Fibroblast of mammary gland (primary cell): ENCODE measurements around the gene MUC5AC.

Source experiments
- DNase-seq: peaks from one replicate; pipeline ENCODE4 v3.0.0-alpha.2; 2010; ENCODE audit warnings: low read depth
- H3K4me3 ChIP-seq: 2 replicates; pipeline ENCODE4 v1.5.1; 2011; ENCODE audit warnings: low read depth, mild to moderate bottlenecking, low read length, moderate library complexity; ENCODE audit not compliant: control insufficient read depth
- CTCF ChIP-seq: conservative IDR thresholded peaks from 2 replicates; pipeline ENCODE4 v1.5.1; 2011; ENCODE audit warnings: low read depth, low read length, inconsistent platforms; ENCODE audit not compliant: control insufficient read depth, insufficient read depth

The MUC5AC gene

DNA sequence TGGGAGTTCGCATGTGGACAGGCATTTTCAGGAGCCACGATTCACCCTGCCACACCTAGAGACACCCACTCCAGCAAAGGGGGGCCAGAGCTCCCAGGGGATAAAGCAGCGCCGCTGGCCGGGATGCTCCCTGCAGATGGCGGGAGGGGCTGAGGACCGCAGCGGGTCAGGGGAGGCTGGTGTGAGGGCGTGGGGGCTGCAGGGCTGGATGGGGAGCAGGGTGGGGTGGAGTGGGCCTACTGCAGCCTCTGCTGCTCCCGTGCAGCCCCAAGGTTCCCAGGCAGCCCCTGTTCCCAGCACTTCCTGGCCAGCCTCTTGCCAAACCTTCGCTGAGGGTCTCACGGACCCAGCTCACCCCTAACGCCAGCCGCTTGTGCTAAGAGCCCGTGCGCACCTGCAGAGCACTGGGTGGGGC, 78.2 kb downstream of the MUC5AC start:
- TF ChIP-seq CTCF: no peak
- H3K4me3 ChIP-seq: no peak overlapping the region

DNA sequence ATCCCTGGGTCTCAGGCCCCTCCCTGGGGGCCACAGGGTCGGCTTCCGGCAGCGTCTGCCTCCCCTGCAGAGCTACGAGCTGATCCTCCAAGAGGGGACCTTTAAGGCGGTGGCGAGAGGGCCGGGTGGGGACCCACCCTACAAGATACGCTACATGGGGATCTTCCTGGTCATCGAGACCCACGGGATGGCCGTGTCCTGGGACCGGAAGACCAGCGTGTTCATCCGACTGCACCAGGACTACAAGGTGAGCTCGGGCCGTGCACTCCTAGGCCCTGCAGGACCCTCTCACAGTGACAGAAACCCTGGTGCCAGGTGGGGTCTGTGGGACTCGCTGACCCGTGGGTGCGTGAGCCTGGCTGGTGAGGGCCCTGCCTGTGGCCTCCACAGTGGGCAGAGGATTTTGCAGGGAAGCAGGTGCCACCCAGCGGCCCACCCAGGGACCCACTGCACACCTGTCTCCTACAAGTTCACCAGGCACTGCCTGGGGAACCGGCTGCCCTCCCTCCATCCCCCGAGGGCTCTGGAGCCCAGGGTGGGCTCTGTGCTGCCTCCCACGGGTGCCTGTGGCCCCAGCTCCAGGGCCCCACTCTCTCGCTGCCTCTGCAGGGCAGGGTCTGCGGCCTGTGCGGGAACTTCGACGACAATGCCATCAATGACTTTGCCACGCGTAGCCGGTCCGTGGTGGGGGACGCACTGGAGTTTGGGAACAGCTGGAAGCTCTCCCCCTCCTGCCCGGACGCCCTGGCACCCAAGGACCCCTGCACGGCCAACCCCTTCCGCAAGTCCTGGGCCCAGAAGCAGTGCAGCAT, 78.8 kb downstream of the MUC5AC start:
- no peak for TF ChIP-seq CTCF
- H3K4me3 ChIP-seq: no peak overlapping the region
- DNase-seq: no peak

More for the DNA sequence above, 78.2 kb downstream of the MUC5AC start:
- DNase-seq: no peak

- H3K4me3 ChIP-seq: no peak overlapping the region
- no peak for TF ChIP-seq CTCF
- DNase-seq: no peak
These were observed 79.4 kb downstream of the MUC5AC start for GRCh38 chr11:1237128-1237580.

GRCh38 chr11:1237851-1238250, 80.1 kb downstream of the MUC5AC start:
- no peak for DNase-seq
- no peak overlapping the region for H3K4me3 ChIP-seq
- no peak for TF ChIP-seq CTCF

- DNase-seq: no peak
- H3K4me3 ChIP-seq: no peak overlapping the region
- TF ChIP-seq CTCF: no peak
These were observed 81.2 kb downstream of the MUC5AC start for GRCh38 chr11:1238767-1239595.

- no peak for DNase-seq
- TF ChIP-seq CTCF: no peak
- no peak overlapping the region for H3K4me3 ChIP-seq
These were observed 81.9 kb downstream of the MUC5AC start for GRCh38 chr11:1239596-1240205.
